ENCODE measurements around the gene SOX12. TPM values are rescaled to one million over a fixed set of nuclear protein-coding genes. Genes with fewer than 3 reads are reported as not detected.

Gene SOX12
- total RNA-seq, 4 donors from 2014 or later: 0.15 to 1.4 (median 0.65) TPM

DNA sequence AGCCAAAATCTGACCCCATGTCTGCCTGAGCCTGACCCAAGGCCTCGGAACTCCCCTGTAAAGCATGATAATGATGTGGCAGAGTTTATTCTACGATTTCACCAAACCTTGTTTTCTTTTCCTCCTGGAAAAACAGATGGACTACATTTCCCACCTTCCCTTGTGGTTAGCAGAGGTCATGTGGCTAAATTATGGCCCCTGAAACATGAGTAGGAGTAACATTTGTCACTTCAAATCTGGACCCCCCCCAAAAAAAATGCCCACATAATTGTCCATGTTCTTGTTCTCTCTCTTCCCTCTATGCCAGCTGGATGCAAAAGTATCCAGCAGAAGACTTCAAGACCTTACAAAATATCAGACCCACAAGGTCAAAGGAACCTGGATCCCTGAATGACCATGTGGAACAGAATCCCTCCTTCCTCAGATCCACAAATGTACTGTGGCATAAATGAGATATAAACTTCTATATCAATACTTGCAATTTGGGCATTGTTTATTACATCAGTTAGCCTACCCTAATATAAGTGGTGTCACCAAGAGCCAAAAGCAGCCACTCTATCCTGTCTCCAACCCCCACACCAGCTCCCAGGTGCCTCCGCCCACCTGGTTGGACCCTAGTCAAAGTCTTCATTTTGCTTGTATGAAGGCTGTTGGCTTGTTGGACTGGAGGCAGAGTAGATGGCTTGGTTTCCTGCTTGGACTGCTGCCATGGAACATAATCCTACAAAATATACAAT, 36.2 kb upstream of the SOX12 start:
- peaks cover 5 to 13% of the 10 kb centered on the region in 2 donors for H3K4me1 ChIP-seq
- no peaks in the 10 kb centered on the region for H3K36me3 ChIP-seq
- H3K9me3 ChIP-seq: no peaks in the 10 kb centered on the region
- no peak overlapping the region for H3K4me3 ChIP-seq
- ATAC-seq (no peak), DNase-seq (no peak)
- in situ Hi-C loops (cut with MboI; ENCODE audit: low sequenced_read_pairs in 4 of 4): no loop called here
- intact Hi-C loops (cut with DNase I; ENCODE audit: low total_unique reads): no loop called here
- H3K27me3 ChIP-seq: no peaks in the 10 kb centered on the region
- TF ChIP-seq CTCF (IDR thresholded peaks at IDR 0.05 in 4 of 5, conservative IDR thresholded peaks at IDR 0.05 in 1 of 5) (no peak), POLR2A (IDR thresholded peaks at IDR 0.05) (no peak)
- H3K27ac ChIP-seq: no peak overlapping the region

DNA sequence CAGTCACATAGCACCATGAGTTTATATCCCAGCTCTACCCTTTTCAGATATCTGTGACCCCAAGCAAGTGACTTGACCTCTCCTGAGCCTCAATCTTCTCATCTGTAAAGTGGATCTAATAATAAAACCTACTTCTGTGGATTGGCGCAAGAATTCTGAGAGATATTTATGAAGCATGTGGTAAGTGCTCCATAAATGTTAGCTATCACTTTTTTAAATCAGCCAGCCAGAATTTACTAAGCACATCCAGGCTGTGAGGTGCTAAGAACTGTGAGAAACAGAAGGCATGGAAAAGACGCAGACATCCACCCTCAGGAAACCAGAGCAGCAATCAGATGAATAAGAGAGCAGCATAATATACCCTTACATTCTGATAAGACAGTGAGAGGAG, 35.7 kb upstream of the SOX12 start:
- DNase-seq: no peak
- intact Hi-C loops (cut with DNase I; ENCODE audit: low total_unique reads): no loop called here
- ATAC-seq: peak in 1 of 2 donors; percentile 1
- Histone ChIP-seq H3K9me3 (no peaks in the 10 kb centered on the region), H3K27ac (peak overlapping the region; percentile 71 to 80 (median 77)), H3K27me3 (no peaks in the 10 kb centered on the region), H3K36me3 (no peaks in the 10 kb centered on the region), H3K4me1 (peaks cover 5 to 13% of the 10 kb centered on the region in 2 donors), H3K4me3 (peak overlapping the region; percentile 65 to 76 (median 68))
- in situ Hi-C loops (cut with MboI; ENCODE audit: low sequenced_read_pairs in 4 of 4): no loop called here
- TF ChIP-seq CTCF (IDR thresholded peaks at IDR 0.05 in 4 of 5, conservative IDR thresholded peaks at IDR 0.05 in 1 of 5) (no peak), POLR2A (IDR thresholded peaks at IDR 0.05) (no peak)

DNA sequence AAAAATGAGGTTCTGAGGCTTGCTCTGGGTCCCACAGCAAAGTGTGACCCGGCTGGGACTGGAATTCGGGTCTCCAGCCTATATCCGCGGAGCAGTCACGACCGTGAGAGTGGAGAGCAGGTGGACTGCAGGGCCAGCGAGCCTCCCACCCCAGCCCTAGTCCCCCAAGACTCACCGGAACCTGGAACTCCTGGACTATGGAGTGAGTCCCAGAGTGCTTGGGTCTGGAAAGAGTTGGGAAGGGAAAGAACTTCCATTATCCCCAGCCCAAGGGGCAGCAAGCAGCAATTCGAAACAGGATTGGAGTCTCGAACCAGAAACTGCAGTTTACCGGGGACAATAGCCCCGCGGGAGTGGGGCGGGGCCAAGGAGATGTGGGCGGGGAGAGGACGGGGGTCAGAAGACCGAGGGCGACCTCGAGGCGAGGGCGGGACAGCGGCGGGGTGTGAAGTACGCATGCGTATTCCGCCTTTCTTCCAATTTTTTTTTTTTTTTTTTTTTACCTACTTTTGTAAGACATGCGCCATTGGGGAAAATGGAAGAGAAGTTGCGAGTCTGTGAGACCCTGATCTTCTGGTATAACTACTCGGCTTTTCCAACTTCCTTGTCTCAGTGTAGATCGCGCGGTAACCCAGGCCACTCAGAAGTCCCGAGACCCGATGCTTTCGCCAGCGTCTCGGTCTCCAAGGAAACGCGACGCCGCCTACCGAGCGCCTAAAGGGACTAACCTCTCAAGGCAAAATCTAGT, 35.1 kb upstream of the SOX12 start, which contains the start of gene C20orf96:
C20orf96 (minus strand) TSS at position 667 of the 748 bp plus-strand sequence; CDS start at position 527, 140 bp downstream.
- peak; percentile 86 for DNase-seq
- Histone ChIP-seq H3K4me3 (peak within 1 kb of the TSS; percentile 65 to 76 (median 68)), H3K27ac (peak within 1 kb of the TSS; percentile 71 to 80 (median 77)), H3K9me3 (no peaks in the 10 kb centered on the region), H3K27me3 (no peaks in the 10 kb centered on the region), H3K36me3 (no peaks in the 10 kb centered on the region), H3K4me1 (peaks cover 5 to 13% of the 10 kb centered on the region in 2 donors)
- TF ChIP-seq POLR2A (IDR thresholded peaks at IDR 0.05) (peak in 1 of 2 donors; percentile 12), CTCF (IDR thresholded peaks at IDR 0.05 in 4 of 5, conservative IDR thresholded peaks at IDR 0.05 in 1 of 5) (peak in 4 of 5 experiments; percentile 9 to 58 (median 30))
- in situ Hi-C loops (cut with MboI; ENCODE audit: low sequenced_read_pairs in 4 of 4): no loop called here
- ATAC-seq: peak; percentile 94 to 95
- intact Hi-C loops (cut with DNase I; ENCODE audit: low total_unique reads): no loop called here

DNA sequence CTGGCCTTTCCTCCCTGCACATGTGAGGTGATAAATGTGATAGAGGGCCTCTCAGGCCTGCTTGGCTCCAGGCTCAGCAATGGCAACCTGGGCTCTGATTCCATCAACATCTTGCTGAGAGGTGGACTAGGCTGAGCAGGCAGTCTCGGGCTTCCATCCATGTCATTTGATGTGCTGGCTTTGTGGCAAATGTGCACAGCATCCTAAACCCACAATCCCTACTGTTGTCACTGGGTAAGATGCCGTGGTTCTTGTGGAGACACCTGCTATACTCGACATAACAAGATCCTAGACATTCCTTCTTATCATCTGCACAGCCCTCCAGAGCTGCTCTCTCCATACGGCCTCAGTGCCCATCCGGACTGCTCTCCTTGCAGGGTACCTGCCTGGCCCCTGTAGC, 30.8 kb upstream of the SOX12 start:
- no peaks in the 10 kb centered on the region for H3K36me3 ChIP-seq
- in situ Hi-C loops (cut with MboI; ENCODE audit: low sequenced_read_pairs in 4 of 4): no loop called here
- no peak for TF ChIP-seq CTCF (IDR thresholded peaks at IDR 0.05 in 4 of 5, conservative IDR thresholded peaks at IDR 0.05 in 1 of 5)
- TF ChIP-seq POLR2A (IDR thresholded peaks at IDR 0.05): no peak
- H3K9me3 ChIP-seq: no peaks in the 10 kb centered on the region
- ATAC-seq: no peak
- no peak for DNase-seq
- intact Hi-C loops (cut with DNase I; ENCODE audit: low total_unique reads): loop anchor here (5.0 kb wide), 1 partner anchor 168 kb away; the partner anchor contains the start of gene TBC1D20
- H3K4me1 ChIP-seq: peaks cover 23 to 29% of the 10 kb centered on the region in 2 donors
- H3K27me3 ChIP-seq: no peaks in the 10 kb centered on the region
- no peak overlapping the region for H3K4me3 ChIP-seq
- no peak overlapping the region for H3K27ac ChIP-seq
